Omental fat pad (tissue), 4 donors: ENCODE results near the gene LILRB1. TPM values are rescaled to one million over a fixed set of nuclear protein-coding genes. Genes with fewer than 3 reads are reported as not detected.
"Not testable (repeated sequence)": the region's sequence is repeated elsewhere in the genome, so short reads cannot be mapped to it uniquely, and the experiment has no call there.

Experiments used
- ATAC-seq: fragments of 150-250 bp; one replicate; pipeline ENCODE4 v1.9.1; 2016; ENCODE audit warnings: mild to moderate bottlenecking, moderate library complexity; ENCODE audit not compliant: low FRiP score
- DNase-seq: peaks from one replicate; pipeline ENCODE4 v3.0.0-alpha.2; 2019; ENCODE audit warnings: low spot score
- total RNA-seq, 4 donors: library from RNA; depleted of rRNA; stranded (reverse); fragments of >200 nt; gene quantifications; one replicate each; pipeline ENCODE4 v1.1.0, GENCODE V29; 2016
- TF ChIP-seq, protein P1 (sequence below), 3 donors: fragments of 450-650 bp; IDR thresholded peaks; one replicate each; pipeline ENCODE4 v1.5.1; 2016 to 2017; ENCODE audit warnings: antibody characterized with exemption in 3 of 3, mild to moderate bottlenecking in 3 of 3, moderate library complexity in 2 of 3

The LILRB1 gene
- total RNA-seq, 4 donors from 2014 or later, result 1.4 to 17.3 (median 6.1) TPM

DNA sequence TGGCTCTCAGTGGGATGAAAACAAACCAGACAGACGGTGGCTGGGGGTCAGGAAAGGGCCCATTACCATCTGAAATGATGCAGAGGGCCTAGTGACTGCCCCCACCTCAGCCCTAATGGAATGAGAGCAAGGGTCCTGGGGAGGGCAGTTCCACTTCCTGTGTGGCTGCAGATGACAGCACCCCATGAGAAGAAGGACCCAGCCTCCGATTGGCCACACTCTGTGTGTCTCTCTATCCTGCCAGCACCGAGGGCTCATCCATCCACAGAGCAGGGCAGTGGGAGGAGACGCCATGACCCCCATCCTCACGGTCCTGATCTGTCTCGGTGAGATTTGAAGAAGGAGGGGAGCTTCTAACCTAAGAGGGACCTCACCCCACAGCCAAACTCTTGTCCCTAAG, 498 bp downstream of the LILRB1 start:
- TF ChIP-seq, protein P1, sequence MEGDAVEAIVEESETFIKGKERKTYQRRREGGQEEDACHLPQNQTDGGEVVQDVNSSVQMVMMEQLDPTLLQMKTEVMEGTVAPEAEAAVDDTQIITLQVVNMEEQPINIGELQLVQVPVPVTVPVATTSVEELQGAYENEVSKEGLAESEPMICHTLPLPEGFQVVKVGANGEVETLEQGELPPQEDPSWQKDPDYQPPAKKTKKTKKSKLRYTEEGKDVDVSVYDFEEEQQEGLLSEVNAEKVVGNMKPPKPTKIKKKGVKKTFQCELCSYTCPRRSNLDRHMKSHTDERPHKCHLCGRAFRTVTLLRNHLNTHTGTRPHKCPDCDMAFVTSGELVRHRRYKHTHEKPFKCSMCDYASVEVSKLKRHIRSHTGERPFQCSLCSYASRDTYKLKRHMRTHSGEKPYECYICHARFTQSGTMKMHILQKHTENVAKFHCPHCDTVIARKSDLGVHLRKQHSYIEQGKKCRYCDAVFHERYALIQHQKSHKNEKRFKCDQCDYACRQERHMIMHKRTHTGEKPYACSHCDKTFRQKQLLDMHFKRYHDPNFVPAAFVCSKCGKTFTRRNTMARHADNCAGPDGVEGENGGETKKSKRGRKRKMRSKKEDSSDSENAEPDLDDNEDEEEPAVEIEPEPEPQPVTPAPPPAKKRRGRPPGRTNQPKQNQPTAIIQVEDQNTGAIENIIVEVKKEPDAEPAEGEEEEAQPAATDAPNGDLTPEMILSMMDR (IDR thresholded peaks at IDR 0.05), result no peak
- ATAC-seq (no peak), DNase-seq (no peak)

DNA sequence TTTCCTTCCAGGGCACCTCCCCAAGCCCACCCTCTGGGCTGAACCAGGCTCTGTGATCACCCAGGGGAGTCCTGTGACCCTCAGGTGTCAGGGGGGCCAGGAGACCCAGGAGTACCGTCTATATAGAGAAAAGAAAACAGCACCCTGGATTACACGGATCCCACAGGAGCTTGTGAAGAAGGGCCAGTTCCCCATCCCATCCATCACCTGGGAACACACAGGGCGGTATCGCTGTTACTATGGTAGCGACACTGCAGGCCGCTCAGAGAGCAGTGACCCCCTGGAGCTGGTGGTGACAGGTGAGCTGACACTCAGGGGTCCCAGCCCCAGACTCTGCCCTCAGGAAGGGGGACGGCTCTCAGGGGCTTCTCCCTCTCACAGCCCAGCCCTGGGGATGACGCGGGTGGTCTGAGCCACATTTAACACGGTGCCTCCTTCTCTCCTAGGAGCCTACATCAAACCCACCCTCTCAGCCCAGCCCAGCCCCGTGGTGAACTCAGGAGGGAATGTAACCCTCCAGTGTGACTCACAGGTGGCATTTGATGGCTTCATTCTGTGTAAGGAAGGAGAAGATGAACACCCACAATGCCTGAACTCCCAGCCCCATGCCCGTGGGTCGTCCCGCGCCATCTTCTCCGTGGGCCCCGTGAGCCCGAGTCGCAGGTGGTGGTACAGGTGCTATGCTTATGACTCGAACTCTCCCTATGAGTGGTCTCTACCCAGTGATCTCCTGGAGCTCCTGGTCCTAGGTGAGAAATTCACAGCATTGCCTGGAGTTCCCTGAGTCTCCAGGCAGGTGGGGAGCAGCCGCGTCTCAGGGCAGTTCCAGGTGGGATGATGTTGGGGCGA, 1.4 kb downstream of the LILRB1 start:
- not testable (repeated sequence) for ATAC-seq, DNase-seq

DNA sequence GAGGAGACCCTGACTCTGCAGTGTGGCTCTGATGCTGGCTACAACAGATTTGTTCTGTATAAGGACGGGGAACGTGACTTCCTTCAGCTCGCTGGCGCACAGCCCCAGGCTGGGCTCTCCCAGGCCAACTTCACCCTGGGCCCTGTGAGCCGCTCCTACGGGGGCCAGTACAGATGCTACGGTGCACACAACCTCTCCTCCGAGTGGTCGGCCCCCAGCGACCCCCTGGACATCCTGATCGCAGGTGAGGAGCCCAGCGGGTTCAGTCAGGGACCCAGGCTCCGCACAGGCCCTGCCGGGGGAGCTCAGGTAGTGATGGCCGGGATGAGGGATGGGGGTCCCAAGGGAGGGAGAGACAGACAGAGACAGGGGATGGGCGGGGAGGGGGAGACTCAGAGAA, 2.2 kb downstream of the LILRB1 start:
- DNase-seq, ATAC-seq: not testable (repeated sequence)

DNA sequence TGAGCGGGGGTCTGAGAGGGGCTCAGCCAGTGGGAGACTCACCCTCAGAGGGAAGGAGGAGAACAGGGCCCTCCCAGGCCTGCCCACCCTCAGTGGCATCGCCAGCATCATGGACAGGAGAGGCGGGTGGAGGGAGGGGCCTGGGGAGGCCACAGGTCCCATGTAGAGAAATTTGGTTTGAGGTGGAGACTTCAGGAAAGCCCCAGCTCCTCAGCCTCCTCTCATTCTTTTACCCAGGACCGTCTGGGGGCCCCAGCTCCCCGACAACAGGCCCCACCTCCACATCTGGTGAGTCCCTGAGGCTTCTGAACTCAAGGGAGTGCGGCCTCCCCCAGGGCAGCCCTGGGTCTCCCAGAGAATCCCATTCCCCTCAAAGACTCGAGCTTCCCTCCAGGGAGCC, 3.1 kb downstream of the LILRB1 start:
- DNase-seq (no peak), ATAC-seq (no peak)
- TF ChIP-seq, protein P1 (IDR thresholded peaks at IDR 0.05), result no peak

DNA sequence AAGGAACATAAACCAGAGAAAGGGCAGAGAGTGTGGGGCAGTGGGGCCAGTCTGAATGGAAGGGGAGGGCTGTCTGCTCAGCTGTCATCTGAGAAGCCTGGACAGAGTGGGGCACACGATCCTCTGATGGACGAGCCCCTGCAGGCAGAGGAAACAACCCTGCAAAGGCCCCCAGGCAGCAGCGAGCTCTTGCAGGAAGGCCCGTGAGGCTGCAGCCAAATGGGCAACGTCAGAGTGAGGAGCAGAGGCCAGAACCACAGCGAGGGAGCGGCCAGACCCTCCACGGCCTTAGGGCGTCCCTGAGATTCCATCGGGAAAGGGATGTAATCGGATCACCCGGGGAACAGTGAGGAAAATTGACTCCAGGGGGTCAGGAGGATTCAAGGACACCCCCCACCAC, 5.8 kb downstream of the LILRB1 start:
- ATAC-seq, DNase-seq: not testable (repeated sequence)

DNA sequence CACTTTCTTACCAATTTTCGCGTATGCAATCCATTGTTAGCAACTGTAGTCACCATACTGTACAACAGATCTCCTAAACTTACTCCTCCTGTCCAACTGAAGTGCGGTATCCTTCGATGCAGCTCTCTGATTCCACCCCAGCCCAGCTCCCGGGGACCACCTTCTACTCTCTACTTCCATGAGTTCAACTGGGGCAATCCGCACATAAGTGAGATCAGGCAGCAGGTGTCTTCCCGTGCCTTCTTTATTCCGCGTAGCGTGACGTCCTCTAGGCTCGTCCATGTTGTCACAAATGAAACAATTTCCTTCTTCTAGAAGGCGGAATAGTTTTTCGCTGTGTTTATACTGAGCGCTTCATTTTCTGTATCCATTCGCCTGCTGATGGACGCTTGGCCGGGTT, 8.4 kb downstream of the LILRB1 start:
- TF ChIP-seq, protein P1 (IDR thresholded peaks at IDR 0.05), result no peak
- DNase-seq (no peak), ATAC-seq (no peak)

DNA sequence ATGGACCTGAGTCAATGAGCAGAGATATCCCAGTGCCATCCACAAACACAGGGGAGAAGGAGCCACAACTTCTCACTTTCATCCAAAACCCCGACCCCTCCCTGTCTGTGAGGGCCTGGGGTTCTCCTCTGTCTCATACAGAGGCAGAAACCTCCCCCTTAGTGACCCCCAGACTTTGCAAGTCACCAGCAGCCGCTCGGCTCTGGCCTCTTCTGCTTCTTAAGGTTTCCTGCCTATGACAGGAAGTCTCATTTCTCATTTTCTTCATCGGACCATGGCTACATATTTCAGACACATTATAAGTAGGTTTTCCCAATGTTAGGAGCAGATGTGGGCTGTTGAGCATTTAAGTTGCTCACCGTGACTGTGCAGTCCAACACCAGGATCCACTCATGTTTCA, 12.7 kb downstream of the LILRB1 start:
- DNase-seq, ATAC-seq: not testable (repeated sequence)

DNA sequence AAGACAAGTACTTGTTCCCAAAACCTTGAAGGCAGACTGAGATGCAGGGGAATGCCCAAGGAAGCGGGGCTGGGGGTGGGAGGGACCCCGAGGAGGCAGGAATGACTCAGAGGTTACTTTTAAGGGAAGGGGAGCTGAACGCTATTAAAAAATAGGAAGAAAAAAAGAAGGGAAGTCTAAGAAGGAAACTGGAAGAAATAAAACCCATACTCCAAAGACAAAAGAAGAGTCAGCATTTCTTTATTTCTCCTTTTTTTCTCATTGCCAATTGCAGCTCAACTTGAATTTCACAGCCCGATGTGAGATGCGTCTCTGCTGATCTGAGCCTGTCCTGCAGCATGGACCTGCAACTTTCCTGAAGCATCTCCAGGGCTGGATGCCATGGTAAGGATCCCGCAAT, 13.3 kb downstream of the LILRB1 start:
- ATAC-seq, DNase-seq: not testable (repeated sequence)

DNA sequence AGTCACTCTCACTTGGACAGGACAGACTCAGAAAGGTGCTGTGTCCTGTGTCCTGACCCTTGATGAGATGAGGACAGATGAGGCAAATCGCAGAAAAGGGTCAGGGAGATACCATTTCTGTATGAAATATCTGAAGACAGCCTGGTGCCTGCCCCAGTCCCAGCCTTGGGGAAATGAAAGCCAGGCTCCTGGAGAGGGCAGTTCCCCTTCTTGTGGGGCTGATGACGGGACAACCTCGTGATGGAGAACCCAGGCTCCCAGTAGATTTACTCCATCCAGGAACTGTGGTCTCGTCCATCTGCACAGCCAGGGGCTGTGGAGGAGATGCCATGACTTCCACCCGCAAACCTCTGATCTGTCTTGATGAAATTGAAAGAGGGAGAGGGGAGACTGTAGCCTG, 13.8 kb downstream of the LILRB1 start:
- DNase-seq, result no peak
- no peak for ATAC-seq
- TF ChIP-seq, protein P1 (IDR thresholded peaks at IDR 0.05), result no peak

DNA sequence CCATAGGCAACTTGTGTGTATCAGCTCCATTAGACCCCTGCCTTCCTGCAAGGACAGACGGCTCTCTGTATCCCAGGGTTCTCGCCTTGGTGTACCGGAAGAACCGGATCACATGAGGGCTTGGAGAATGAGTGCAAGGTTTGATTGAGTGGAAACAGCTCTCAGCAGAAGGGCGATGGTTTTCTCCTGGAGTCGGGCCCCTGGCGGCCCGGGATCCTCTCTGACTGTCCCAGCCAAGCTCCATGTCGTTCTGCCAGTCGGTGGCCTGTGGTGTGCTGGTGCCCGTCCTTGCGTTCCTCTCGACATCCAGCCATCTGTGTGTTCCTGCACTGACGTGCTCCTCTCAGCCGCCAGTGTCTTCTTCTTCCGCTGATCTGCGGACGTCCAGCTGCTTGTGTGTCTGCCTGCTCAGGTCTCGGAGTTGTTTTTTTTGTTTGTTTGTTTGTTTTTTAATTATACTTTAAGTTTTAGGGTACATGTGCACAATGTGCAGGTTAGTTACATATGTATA, 16.1 kb downstream of the LILRB1 start:
- no peak for DNase-seq
- TF ChIP-seq, protein P1 (IDR thresholded peaks at IDR 0.05), result no peak
- ATAC-seq, result no peak
